Tibial nerve (tissue), 3 donors: ENCODE data around the gene SLC44A5.

Experiments used
- CTCF ChIP-seq, 5 experiments: fragments of 200-600 bp in 3 of 5; fragments of 450-650 bp in 2 of 5; sonication (generic) in 3 of 5; IDR thresholded peaks; one replicate each; pipeline ENCODE4 v1.5.1; 2016 to 2019; ENCODE audit warnings: antibody characterized with exemption in 5 of 5, mild to moderate bottlenecking in 3 of 5, moderate library complexity in 2 of 5
- POLR2A ChIP-seq, 2 donors: fragments of 450-650 bp; IDR thresholded peaks; one replicate each; pipeline ENCODE4 v1.6.1; 2017; ENCODE audit warnings: antibody characterized with exemption in 2 of 2, mild to moderate bottlenecking in 2 of 2, moderate library complexity in 2 of 2

- no peak for TF ChIP-seq CTCF (IDR thresholded peaks at IDR 0.05)
- TF ChIP-seq POLR2A (IDR thresholded peaks at IDR 0.05): no peak
Measured at GRCh38 chr1:75421371-75421770, 189.5 kb downstream of the SLC44A5 start.
